CD14-positive monocyte (primary cell): ENCODE results near the gene MINDY4B. TPM values are rescaled to one million over a fixed set of nuclear protein-coding genes. Genes with fewer than 3 reads are reported as not detected.

Experiments used
- DNase-seq, 3 donors: peaks; one replicate each; pipeline ENCODE4 v3.0.0-alpha.2; 2011 to 2022
- H2AFZ ChIP-seq: 2 replicates; pipeline ENCODE4 v1.6.0; 2012; ENCODE audit warnings: mild to moderate bottlenecking, low read depth, low read length, inconsistent platforms; ENCODE audit not compliant: insufficient read depth, poor library complexity, severe bottlenecking
- H3K27ac ChIP-seq, 2 donors: 1 replicate in 1 of 2; 2 replicates in 1 of 2; pipeline ENCODE4 v1.5.1; 2012 to 2013; ENCODE audit warnings: low read length in 2 of 2, control low read depth in 1 of 2, inconsistent platforms in 1 of 2, low read depth in 1 of 2, mild to moderate bottlenecking in 1 of 2
- H3K27me3 ChIP-seq, 2 donors: one replicate each; pipeline versions ENCODE4 v1.6.0 to v1.6.1; 2011 to 2013; ENCODE audit warnings: low read length in 2 of 2; ENCODE audit not compliant: control insufficient read depth in 2 of 2, insufficient read depth in 2 of 2
- H3K36me3 ChIP-seq, 2 donors: replicated peaks in 1 of 2; 1 replicate in 1 of 2; 2 replicates in 1 of 2; pipeline versions ENCODE4 v1.5.1 to v1.6.1; 2012 to 2013; ENCODE audit warnings: low read length in 2 of 2, control low read depth in 1 of 2, inconsistent platforms in 1 of 2, mild to moderate bottlenecking in 1 of 2; ENCODE audit not compliant: insufficient read depth in 2 of 2, control insufficient read depth in 1 of 2
- H3K4me1 ChIP-seq, 2 donors: 1 replicate in 1 of 2; 2 replicates in 1 of 2; pipeline versions ENCODE4 v1.5.1 to v1.6.1; 2012 to 2013; ENCODE audit warnings: low read length in 2 of 2, control low read depth in 1 of 2, inconsistent platforms in 1 of 2, mild to moderate bottlenecking in 1 of 2, moderate library complexity in 1 of 2; ENCODE audit not compliant: insufficient read depth in 2 of 2, control insufficient read depth in 1 of 2
- H3K4me2 ChIP-seq: replicated peaks from 2 replicates; pipeline ENCODE3; 2012; ENCODE audit warnings: low read length, moderate library complexity, mild to moderate bottlenecking; ENCODE audit not compliant: poor library complexity, severe bottlenecking; ENCODE audit errors: extremely low read depth
- H3K4me3 ChIP-seq, 3 experiments: fragments of 200-600 bp in 1 of 3; sonication (generic) in 1 of 3; replicated peaks in 1 of 3; 1 replicate in 2 of 3; 2 replicates in 1 of 3; pipeline ENCODE4 v1.5.1; 2011 to 2013; ENCODE audit warnings: low read length in 3 of 3, mild to moderate bottlenecking in 3 of 3, control low read depth in 2 of 3, low read depth in 2 of 3, inconsistent platforms in 1 of 3, moderate library complexity in 1 of 3
- H3K79me2 ChIP-seq: 2 replicates; pipeline ENCODE4 v1.6.0; 2012; ENCODE audit warnings: mild to moderate bottlenecking, control low read depth, inconsistent platforms, low read length, moderate library complexity; ENCODE audit not compliant: insufficient read depth
- H3K9ac ChIP-seq: 2 replicates; pipeline ENCODE4 v1.6.0; 2017; ENCODE audit warnings: low read length, mild to moderate bottlenecking; ENCODE audit not compliant: insufficient read depth, poor library complexity, severe bottlenecking
- H3K9me3 ChIP-seq, 2 donors: replicated peaks in 1 of 2; 1 replicate in 1 of 2; 2 replicates in 1 of 2; pipeline versions ENCODE4 v1.5.1 to v1.6.1; 2012 to 2013; ENCODE audit warnings: low read length in 2 of 2, control low read depth in 1 of 2; ENCODE audit not compliant: control insufficient read depth in 1 of 2, insufficient read depth in 1 of 2
- H4K20me1 ChIP-seq: 2 replicates; pipeline ENCODE4 v1.6.0; 2012; ENCODE audit warnings: mild to moderate bottlenecking, low read length, control low read depth, moderate library complexity; ENCODE audit not compliant: insufficient read depth
- H3K27ac Mint-ChIP-seq, 7 donors: one replicate each; pipeline ENCODE4 v1.8.0; 2020; ENCODE audit warnings: mild to moderate bottlenecking in 7 of 7, mixed read lengths in 7 of 7, moderate library complexity in 6 of 7, inconsistent platforms in 2 of 7
- H3K27me3 Mint-ChIP-seq, 3 donors: one replicate each; pipeline ENCODE4 v1.8.0; 2021 to 2022; ENCODE audit warnings: low read depth in 3 of 3, mild to moderate bottlenecking in 3 of 3, mixed read lengths in 3 of 3, moderate library complexity in 3 of 3, inconsistent platforms in 1 of 3
- H3K36me3 Mint-ChIP-seq, 2 donors: one replicate each; pipeline ENCODE4 v1.8.0; 2020; ENCODE audit warnings: mixed read lengths in 2 of 2, inconsistent platforms in 1 of 2, mild to moderate bottlenecking in 1 of 2
- H3K4me1 Mint-ChIP-seq: one replicate; pipeline ENCODE4 v1.8.0; 2020; ENCODE audit warnings: mild to moderate bottlenecking, mixed read lengths
- H3K4me3 Mint-ChIP-seq, 2 donors: one replicate each; pipeline ENCODE4 v1.8.0; 2020; ENCODE audit warnings: mild to moderate bottlenecking in 2 of 2, mixed read lengths in 2 of 2, moderate library complexity in 1 of 2
- H3K9me3 Mint-ChIP-seq, 7 donors: one replicate each; pipeline ENCODE4 v1.8.0; 2020 to 2022; ENCODE audit warnings: mixed read lengths in 7 of 7, mild to moderate bottlenecking in 6 of 7, moderate library complexity in 6 of 7, inconsistent platforms in 2 of 7
- WGBS: methylation state at CpG from one replicate; pipeline ENCODE4 v1.1.5; 2013; ENCODE audit warnings: missing lambda C conversion rate; ENCODE audit not compliant: insufficient coverage; 5-methylcytosine and 5-hydroxymethylcytosine counted together
- intact Hi-C, 2 donors: fragments of 100-400 bp; cut with micrococcal nuclease; formaldehyde crosslinking; loops; one replicate each; pipeline versions ENCODE4 v1.15.0 to v1.15.1; 2023
- polyA plus RNA-seq, 3 donors: library from polyadenylated mRNA; depleted of rRNA in 1 of 3; unstranded in 2 of 3; stranded (reverse) in 1 of 3; fragments of 300-500 nt in 2 of 3; fragments of >200 nt in 1 of 3; fragmentation: Illumina TruSeq in 2 of 3; gene quantifications; 1 replicate in 2 of 3; 2 replicates in 1 of 3; pipeline ENCODE4 v1.2.3, GENCODE V29; 2012 to 2021
- TF ChIP-seq, protein P1 (sequence below): fragments of 200-600 bp; IDR thresholded peaks from one replicate; pipeline ENCODE4 v1.8.0; 2022; ENCODE audit warnings: antibody characterized with exemption, mild to moderate bottlenecking

The MINDY4B gene
- polyA plus RNA-seq, 3 donors, result not detected

DNA sequence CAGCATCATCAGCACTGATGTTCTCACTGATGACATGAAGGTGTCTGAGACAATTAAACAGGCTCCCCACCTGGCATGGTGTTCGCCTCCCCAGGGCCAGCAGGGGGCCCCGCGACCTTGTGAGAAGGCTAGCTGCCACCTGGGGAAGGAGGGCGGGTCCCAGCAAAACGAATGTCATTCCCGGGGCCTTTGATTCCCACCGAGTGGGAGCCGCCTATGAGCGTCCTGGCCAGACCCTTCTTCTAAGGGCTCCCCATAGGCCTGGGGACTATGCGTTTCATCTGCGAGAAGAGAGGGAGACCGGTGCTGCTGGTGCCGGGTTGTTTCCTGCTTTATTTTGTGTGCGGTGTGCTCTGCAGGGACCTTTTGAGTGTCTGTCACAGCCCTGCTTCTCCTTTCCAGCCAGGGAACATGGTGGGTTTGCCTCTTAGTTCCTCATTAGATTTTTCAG lies 20.5 kb upstream of the MINDY4B start:
- Histone ChIP-seq H3K27ac (peak overlapping the region in 1 of 2 donors; percentile 2), H3K9ac (peak overlapping the region; percentile 15), H3K79me2 (no peaks in the 10 kb centered on the region), H3K27me3 (no peaks in the 10 kb centered on the region), H4K20me1 (no peaks in the 10 kb centered on the region), H3K9me3 (no peaks in the 10 kb centered on the region), H2AFZ (peak overlapping the region; percentile 84), H3K4me2 (peak overlapping the region; percentile 77), H3K4me3 (peak overlapping the region; percentile 22 to 71 (median 28)), H3K36me3 (no peaks in the 10 kb centered on the region), H3K4me1 (peaks cover 7 to 10% of the 10 kb centered on the region in 2 donors)
- H3K4me3 Mint-ChIP-seq, result peak overlapping the region; percentile 71 to 86
- DNase-seq, result peak; percentile 59 to 61 (median 61)
- TF ChIP-seq, protein P1, sequence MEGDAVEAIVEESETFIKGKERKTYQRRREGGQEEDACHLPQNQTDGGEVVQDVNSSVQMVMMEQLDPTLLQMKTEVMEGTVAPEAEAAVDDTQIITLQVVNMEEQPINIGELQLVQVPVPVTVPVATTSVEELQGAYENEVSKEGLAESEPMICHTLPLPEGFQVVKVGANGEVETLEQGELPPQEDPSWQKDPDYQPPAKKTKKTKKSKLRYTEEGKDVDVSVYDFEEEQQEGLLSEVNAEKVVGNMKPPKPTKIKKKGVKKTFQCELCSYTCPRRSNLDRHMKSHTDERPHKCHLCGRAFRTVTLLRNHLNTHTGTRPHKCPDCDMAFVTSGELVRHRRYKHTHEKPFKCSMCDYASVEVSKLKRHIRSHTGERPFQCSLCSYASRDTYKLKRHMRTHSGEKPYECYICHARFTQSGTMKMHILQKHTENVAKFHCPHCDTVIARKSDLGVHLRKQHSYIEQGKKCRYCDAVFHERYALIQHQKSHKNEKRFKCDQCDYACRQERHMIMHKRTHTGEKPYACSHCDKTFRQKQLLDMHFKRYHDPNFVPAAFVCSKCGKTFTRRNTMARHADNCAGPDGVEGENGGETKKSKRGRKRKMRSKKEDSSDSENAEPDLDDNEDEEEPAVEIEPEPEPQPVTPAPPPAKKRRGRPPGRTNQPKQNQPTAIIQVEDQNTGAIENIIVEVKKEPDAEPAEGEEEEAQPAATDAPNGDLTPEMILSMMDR, result peak; percentile 51
- peaks cover 11% of the 10 kb centered on the region for H3K4me1 Mint-ChIP-seq
- H3K27ac Mint-ChIP-seq, result peak overlapping the region in 5 of 7 donors; percentile 20 to 79 (median 46)
- WGBS, result 0% methylated on average over 13 of the region's 14 CpGs
- peaks cover 0 to 5% (median 0%) of the 10 kb centered on the region in 7 donors for H3K9me3 Mint-ChIP-seq
- H3K27me3 Mint-ChIP-seq, result peaks cover 0 to 6% (median 3%) of the 10 kb centered on the region in 3 donors
- intact Hi-C loops, result no loop called here
- no peaks in the 10 kb centered on the region for H3K36me3 Mint-ChIP-seq

GRCh38 chr3:150922611-150923010 lies 17.4 kb upstream of the MINDY4B start:
- H2AFZ ChIP-seq, result no peak overlapping the region
- H3K4me3 ChIP-seq, result no peak overlapping the region
- no peaks in the 10 kb centered on the region for H3K79me2 ChIP-seq
- Mint-ChIP-seq H3K4me1 (peaks cover 14% of the 10 kb centered on the region), H3K4me3 (no peak overlapping the region), H3K36me3 (no peaks in the 10 kb centered on the region), H3K27ac (no peak overlapping the region), H3K9me3 (peaks cover 0 to 3% (median 0%) of the 10 kb centered on the region in 7 donors), H3K27me3 (peaks cover 0 to 4% (median 2%) of the 10 kb centered on the region in 3 donors)
- no peaks in the 10 kb centered on the region for H3K27me3 ChIP-seq
- no peaks in the 10 kb centered on the region for H3K36me3 ChIP-seq
- no peak for DNase-seq
- no peak overlapping the region for H3K4me2 ChIP-seq
- H3K9ac ChIP-seq, result no peak overlapping the region
- no peaks in the 10 kb centered on the region for H3K9me3 ChIP-seq
- intact Hi-C loops, result no loop called here
- no peak overlapping the region for H3K27ac ChIP-seq
- peaks cover 7 to 10% of the 10 kb centered on the region in 2 donors for H3K4me1 ChIP-seq
- TF ChIP-seq, protein P1, result no peak
- no peaks in the 10 kb centered on the region for H4K20me1 ChIP-seq
- WGBS, result 94% methylated on average over 5 of the region's 10 CpGs
